Gastroesophageal sphincter (tissue), 3 donors: ENCODE data around the gene SPATA31E1.

Experiments
- CTCF ChIP-seq, 4 experiments: fragments of 200-600 bp in 2 of 4; fragments of 450-650 bp in 2 of 4; sonication (generic) in 1 of 4; IDR thresholded peaks; one replicate each; pipeline ENCODE4 v1.5.1; 2017 to 2019; ENCODE audit warnings: antibody characterized with exemption in 4 of 4, mild to moderate bottlenecking in 2 of 4, moderate library complexity in 2 of 4
- EP300 ChIP-seq: sonication (generic); formaldehyde crosslinking; IDR thresholded peaks from one replicate; pipeline ENCODE4 v1.6.1; 2017; ENCODE audit warnings: antibody characterized with exemption, mild to moderate bottlenecking
- POLR2A ChIP-seq, 2 donors: fragments of 450-650 bp; IDR thresholded peaks; one replicate each; pipeline ENCODE4 v1.6.1; 2017; ENCODE audit warnings: antibody characterized with exemption in 2 of 2, mild to moderate bottlenecking in 2 of 2, moderate library complexity in 1 of 2
- POLR2AphosphoS5 ChIP-seq: sonication (generic); formaldehyde crosslinking; IDR thresholded peaks from one replicate; pipeline ENCODE4 v1.6.1; 2017; ENCODE audit warnings: antibody characterized with exemption

- TF ChIP-seq CTCF (IDR thresholded peaks at IDR 0.05) (peak in 1 of 4 experiments; percentile 10), POLR2AphosphoS5 (no peak), POLR2A (IDR thresholded peaks at IDR 0.05) (no peak), EP300 (no peak)
These were observed 1.3 kb downstream of the SPATA31E1 start for GRCh38 chr9:87883990-87884389.
